B cell (primary cell): ENCODE data around the gene KIRREL3.

ENCODE experiments used
- CTCF ChIP-seq: fragments of 200-600 bp; IDR thresholded peaks from one replicate; pipeline ENCODE4 v1.8.0; 2022; ENCODE audit warnings: antibody characterized with exemption, mild to moderate bottlenecking
- EZH2 ChIP-seq: IDR thresholded peaks from 2 replicates; pipeline ENCODE4 v1.6.1; 2012; ENCODE audit warnings: borderline replicate concordance, low read depth, mild to moderate bottlenecking, moderate library complexity, low read length; ENCODE audit not compliant: insufficient read depth, poor library complexity, severe bottlenecking

GRCh38 chr11:126943316-126943715 is 57.3 kb downstream of the KIRREL3 start:
- no peak for TF ChIP-seq CTCF
- TF ChIP-seq EZH2 = no peak
